ENCODE measurements around the gene YY1AP1.
"Not testable (repeated sequence)": the region's sequence is repeated elsewhere in the genome, so short reads cannot be mapped to it uniquely, and the experiment has no call there.

YY1AP1 gene

GRCh38 chr1:155688324-155689080, at the start of gene YY1AP1:
YY1AP1 (minus strand) TSS chr1:155688774; CDS start chr1:155680436, 8,338 bp downstream.
- DNase-seq, result peak; percentile 87

GRCh38 chr1:155729031-155729898, 40.7 kb upstream of the YY1AP1 start:
- DNase-seq, result no peak

- no peak for DNase-seq
These were observed 36.6 kb upstream of the YY1AP1 start for GRCh38 chr1:155725142-155725541.

- no peak for DNase-seq
These were observed 31.1 kb upstream of the YY1AP1 start for GRCh38 chr1:155719703-155720102.

- DNase-seq, result not testable (repeated sequence)
These were observed 30.0 kb upstream of the YY1AP1 start for GRCh38 chr1:155718524-155719115.

GRCh38 chr1:155717041-155717440, 28.5 kb upstream of the YY1AP1 start:
- DNase-seq, result no peak

- no peak for DNase-seq
These were observed 27.2 kb upstream of the YY1AP1 start for GRCh38 chr1:155715777-155716176.

- not testable (repeated sequence) for DNase-seq
These were observed 26.5 kb upstream of the YY1AP1 start for GRCh38 chr1:155715056-155715455.

- DNase-seq, result no peak
These were observed 24.5 kb upstream of the YY1AP1 start for GRCh38 chr1:155713075-155713474.

- DNase-seq, result not testable (repeated sequence)
These were observed 24.1 kb upstream of the YY1AP1 start for GRCh38 chr1:155712636-155713035.

GRCh38 chr1:155711457-155711856, 22.9 kb upstream of the YY1AP1 start:
- not testable (repeated sequence) for DNase-seq

- DNase-seq, result no peak
These were observed 20.8 kb upstream of the YY1AP1 start for GRCh38 chr1:155709391-155709790.

- DNase-seq, result no peak
These were observed 17.6 kb upstream of the YY1AP1 start for GRCh38 chr1:155706139-155706538.

- not testable (repeated sequence) for DNase-seq
These were observed 15.8 kb upstream of the YY1AP1 start for GRCh38 chr1:155704414-155704813.

- no peak for DNase-seq
These were observed 14.6 kb upstream of the YY1AP1 start for GRCh38 chr1:155703216-155703615.

GRCh38 chr1:155701675-155702074, 13.1 kb upstream of the YY1AP1 start:
- DNase-seq, result not testable (repeated sequence)

GRCh38 chr1:155699062-155699461, 10.5 kb upstream of the YY1AP1 start:
- DNase-seq, result not testable (repeated sequence)

GRCh38 chr1:155698382-155699038, 9.9 kb upstream of the YY1AP1 start:
- no peak for DNase-seq

- not testable (repeated sequence) for DNase-seq
These were observed 9.0 kb upstream of the YY1AP1 start for GRCh38 chr1:155697616-155698015.

- no peak for DNase-seq
These were observed 8.5 kb upstream of the YY1AP1 start for GRCh38 chr1:155697046-155697445.

GRCh38 chr1:155696524-155696923, 8.0 kb upstream of the YY1AP1 start:
- no peak for DNase-seq

GRCh38 chr1:155695608-155696007, 7.0 kb upstream of the YY1AP1 start:
- no peak for DNase-seq

- no peak for DNase-seq
These were observed 6.5 kb upstream of the YY1AP1 start for GRCh38 chr1:155695072-155695471.

All from NCI-H2029 (cell line).